ENCODE measurements around the gene PTX4.

DNA sequence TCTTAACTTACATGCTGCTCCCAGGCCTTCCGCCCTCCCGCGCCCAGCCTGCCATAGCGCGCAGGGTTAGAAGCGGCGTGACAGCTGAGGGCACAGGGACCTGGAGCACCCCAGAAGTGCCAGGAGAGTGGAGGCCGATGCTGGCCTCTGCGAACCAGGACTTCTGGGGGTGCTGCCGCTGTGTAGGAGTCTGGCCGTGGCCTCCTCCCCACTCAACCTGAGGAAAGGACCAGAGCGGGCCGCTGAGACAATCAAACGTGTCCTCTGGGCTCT lies 42.8 kb upstream of the PTX4 start:
- TF ChIP-seq CTCF (IDR thresholded peaks at IDR 0.05; ENCODE audit: extremely low read depth in 1 of 2, insufficient read depth in 1 of 2, low read depth in 1 of 2, low read length in 2 of 2) (no peak), EZH2 (IDR thresholded peaks at IDR 0.05; ENCODE audit: borderline replicate concordance, low read depth, low read length, severe bottlenecking) (no peak), POLR2A (IDR thresholded peaks at IDR 0.05; ENCODE audit: low read depth, low read length) (no peak), POLR2AphosphoS5 (IDR thresholded peaks at IDR 0.05; ENCODE audit: insufficient read depth, low read depth, low read length) (no peak)

Measured in endothelial cell of umbilical vein (primary cell).